B cell (primary cell): ENCODE measurements around the gene FGF8. TPM values are rescaled to one million over a fixed set of nuclear protein-coding genes. Genes with fewer than 3 reads are reported as not detected.

Source experiments
- ATAC-seq: fragments of 200-7000 bp; cut with Tn5 transposase; one replicate; pipeline ENCODE4 v1.10.0; 2021; ENCODE audit warnings: low read depth, mild to moderate bottlenecking, moderate number of reproducible peaks, moderate library complexity
- CTCF ChIA-PET: fragments of 350-600 bp; sonication (Branson Sonifier 250); formaldehyde crosslinking; loops from one replicate; lab custom pipeline; 2021; ENCODE audit warnings: antibody characterized with exemption, inconsistent platforms; lab: Charles Lee
- POLR2A ChIA-PET: fragments of 350-600 bp; sonication (Branson Sonifier 250); formaldehyde crosslinking; loops from one replicate; lab custom pipeline; 2021; ENCODE audit warnings: antibody characterized with exemption; lab: Charles Lee
- DNase-seq: peaks from one replicate; pipeline ENCODE4 v3.0.0; 2013
- H2AFZ ChIP-seq: 2 replicates; pipeline ENCODE4 v1.6.1; 2012; ENCODE audit warnings: mild to moderate bottlenecking, low read depth, low read length; ENCODE audit not compliant: insufficient read depth, poor library complexity, severe bottlenecking
- H3K27ac ChIP-seq, 2 donors: 1 replicate in 1 of 2; 2 replicates in 1 of 2; pipeline ENCODE4 v1.5.1; 2012 to 2013; ENCODE audit warnings: low read length in 2 of 2, mild to moderate bottlenecking in 2 of 2, moderate library complexity in 1 of 2
- H3K27me3 ChIP-seq, 4 experiments: fragments of 200-600 bp in 1 of 4; sonication (generic) in 1 of 4; replicated peaks in 1 of 4; 1 replicate in 2 of 4; 2 replicates in 2 of 4; pipeline versions ENCODE4 v1.6.1 to v1.7.0; 2013 to 2016; ENCODE audit warnings: low read length in 3 of 4, mild to moderate bottlenecking in 2 of 4, mixed read lengths in 1 of 4, moderate library complexity in 1 of 4; ENCODE audit not compliant: insufficient read depth in 4 of 4, control insufficient read depth in 3 of 4; ENCODE audit errors: control extremely low read depth in 1 of 4
- H3K36me3 ChIP-seq, 2 experiments: replicated peaks in 1 of 2; 1 replicate in 1 of 2; 2 replicates in 1 of 2; pipeline versions ENCODE4 v1.6.1 to v1.7.1; 2013; ENCODE audit warnings: low read length in 1 of 2; ENCODE audit not compliant: insufficient read depth in 2 of 2, control insufficient read depth in 1 of 2; ENCODE audit errors: control extremely low read depth in 1 of 2, extremely low read depth in 1 of 2
- H3K4me1 ChIP-seq, 2 donors: fragments of 200-600 bp in 1 of 2; sonication (generic) in 1 of 2; 1 replicate in 1 of 2; 2 replicates in 1 of 2; pipeline versions ENCODE4 v1.5.1 to v1.6.1; 2013 to 2017; ENCODE audit warnings: low read length in 2 of 2; ENCODE audit not compliant: control insufficient read depth in 2 of 2, insufficient read depth in 2 of 2
- H3K4me2 ChIP-seq: replicated peaks from 2 replicates; pipeline ENCODE3; 2012; ENCODE audit warnings: mild to moderate bottlenecking, low read depth, low read length; ENCODE audit not compliant: poor library complexity, severe bottlenecking
- H3K4me3 ChIP-seq, 5 experiments: fragments of 200-600 bp in 1 of 5; sonication (generic) in 1 of 5; 1 replicate in 3 of 5; 2 replicates in 2 of 5; pipeline versions ENCODE4 v1.5.1 to v1.7.0; 2011 to 2016; ENCODE audit warnings: low read length in 4 of 5, mild to moderate bottlenecking in 4 of 5, low read depth in 2 of 5, control low read depth in 1 of 5, moderate library complexity in 1 of 5; ENCODE audit not compliant: insufficient read depth in 1 of 5; ENCODE audit errors: control extremely low read depth in 1 of 5, extremely low read depth in 1 of 5
- H3K79me2 ChIP-seq: fragments of 200-600 bp; sonication (generic); one replicate; pipeline ENCODE4 v1.6.0; 2016; ENCODE audit warnings: low read length; ENCODE audit not compliant: control insufficient read depth, insufficient read depth
- H3K9ac ChIP-seq: fragments of 200-600 bp; sonication (generic); 2 replicates; pipeline ENCODE4 v1.6.1; 2017; ENCODE audit warnings: mild to moderate bottlenecking, low read length, moderate library complexity
- H3K9me3 ChIP-seq, 3 donors: one replicate each; pipeline versions ENCODE4 v1.6.1 to v1.7.1; 2013; ENCODE audit warnings: low read length in 2 of 3; ENCODE audit not compliant: control insufficient read depth in 2 of 3, insufficient read depth in 1 of 3; ENCODE audit errors: control extremely low read depth in 1 of 3
- H4K20me1 ChIP-seq: 2 replicates; pipeline ENCODE4 v1.6.0; 2012; ENCODE audit warnings: mild to moderate bottlenecking, low read length; ENCODE audit not compliant: insufficient read depth, control insufficient read depth, poor library complexity, severe bottlenecking
- H3K27ac Mint-ChIP-seq: one replicate; pipeline ENCODE4 v1.8.0; 2021; ENCODE audit warnings: mixed read lengths
- H3K27me3 Mint-ChIP-seq: one replicate; pipeline ENCODE4 v1.8.0; 2021; ENCODE audit warnings: mixed read lengths
- H3K4me1 Mint-ChIP-seq: one replicate; pipeline ENCODE4 v1.8.0; 2021; ENCODE audit warnings: mixed read lengths
- H3K4me3 Mint-ChIP-seq: one replicate; pipeline ENCODE4 v1.8.0; 2021; ENCODE audit warnings: mixed read lengths
- H3K9me3 Mint-ChIP-seq: one replicate; pipeline ENCODE4 v1.8.0; 2022; ENCODE audit warnings: mixed read lengths; ENCODE audit not compliant: insufficient read depth
- EZH2 ChIP-seq: IDR thresholded peaks from 2 replicates; pipeline ENCODE4 v1.6.1; 2012; ENCODE audit warnings: borderline replicate concordance, low read depth, mild to moderate bottlenecking, moderate library complexity, low read length; ENCODE audit not compliant: insufficient read depth, poor library complexity, severe bottlenecking
- WGBS: methylation state at CpG from one replicate; pipeline ENCODE4 v1.1.5; 2013; ENCODE audit warnings: missing lambda C conversion rate; ENCODE audit not compliant: insufficient coverage; 5-methylcytosine and 5-hydroxymethylcytosine counted together
- intact Hi-C: fragments of 100-400 bp; cut with micrococcal nuclease; formaldehyde crosslinking; loops from one replicate; pipeline ENCODE4 v1.10.0; 2022
- polyA plus RNA-seq: library from polyadenylated mRNA; depleted of rRNA; stranded (reverse); fragments of >200 nt; gene quantifications from 2 replicates; pipeline ENCODE4 v1.2.3, GENCODE V29; 2012
- total RNA-seq, 2 donors: library from RNA; stranded (reverse); fragments of 120-200 nt in 1 of 2; gene quantifications; 1 replicate in 1 of 2; 2 replicates in 1 of 2; pipeline versions ENCODE4 v1.2.3 to v1.2.4, GENCODE V29; 2013 to 2022
- TF ChIP-seq, protein P1 (sequence below): fragments of 200-600 bp; IDR thresholded peaks from one replicate; pipeline ENCODE4 v1.8.0; 2022; ENCODE audit warnings: antibody characterized with exemption, mild to moderate bottlenecking

Gene FGF8
- total and polyA plus RNA-seq, 2 donors (not counting 1 experiment from before 2014, with no cell fraction given) = not detected

DNA sequence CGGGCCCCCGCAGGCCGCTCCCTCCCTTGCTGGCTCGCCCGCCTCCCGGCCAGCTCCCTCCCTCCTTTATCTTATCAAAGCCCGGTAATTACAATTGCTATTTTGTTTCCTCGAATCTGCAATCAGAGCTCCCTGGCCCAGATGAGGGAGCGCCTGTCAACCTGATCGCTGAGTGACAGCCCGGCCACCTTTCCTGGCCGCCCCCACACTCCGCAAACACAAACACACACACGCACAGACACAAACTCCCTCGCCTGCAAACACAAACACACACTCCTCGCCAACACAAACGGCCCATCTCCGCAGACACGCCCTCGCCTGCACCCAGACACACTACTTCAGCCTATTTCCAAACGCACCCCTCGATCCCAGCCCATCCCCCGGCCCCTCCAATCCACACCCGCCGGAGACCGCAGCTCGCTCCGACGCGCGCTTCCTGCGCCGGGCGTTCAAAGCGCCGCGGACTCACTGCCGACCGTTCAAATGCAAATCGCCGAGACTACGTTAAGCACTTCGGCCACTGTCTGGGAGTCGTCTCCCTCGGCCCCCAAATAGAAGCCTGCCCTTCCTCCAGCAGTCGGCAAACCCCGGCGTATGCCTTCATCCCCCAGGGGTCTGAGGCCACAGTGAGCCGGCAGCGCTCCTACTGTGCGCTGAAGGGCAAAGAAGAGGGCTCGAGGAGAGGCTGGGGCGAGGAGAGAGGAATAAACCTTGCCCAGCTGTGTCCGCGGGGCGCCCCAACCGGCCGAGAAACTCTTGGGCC lies 3.0 kb upstream of the FGF8 start:
- Mint-ChIP-seq H3K4me1 (peaks cover 70% of the 10 kb centered on the region), H3K27ac (peak overlapping the region; percentile 20), H3K9me3 (no peaks in the 10 kb centered on the region), H3K4me3 (peak overlapping the region; percentile 91), H3K27me3 (peaks cover 30% of the 10 kb centered on the region)
- peaks cover 55 to 78% of the 10 kb centered on the region in 2 donors for H3K4me1 ChIP-seq
- H3K4me2 ChIP-seq = peak overlapping the region; percentile 92
- peak overlapping the region; percentile 72 for H2AFZ ChIP-seq
- TF ChIP-seq, protein P1, sequence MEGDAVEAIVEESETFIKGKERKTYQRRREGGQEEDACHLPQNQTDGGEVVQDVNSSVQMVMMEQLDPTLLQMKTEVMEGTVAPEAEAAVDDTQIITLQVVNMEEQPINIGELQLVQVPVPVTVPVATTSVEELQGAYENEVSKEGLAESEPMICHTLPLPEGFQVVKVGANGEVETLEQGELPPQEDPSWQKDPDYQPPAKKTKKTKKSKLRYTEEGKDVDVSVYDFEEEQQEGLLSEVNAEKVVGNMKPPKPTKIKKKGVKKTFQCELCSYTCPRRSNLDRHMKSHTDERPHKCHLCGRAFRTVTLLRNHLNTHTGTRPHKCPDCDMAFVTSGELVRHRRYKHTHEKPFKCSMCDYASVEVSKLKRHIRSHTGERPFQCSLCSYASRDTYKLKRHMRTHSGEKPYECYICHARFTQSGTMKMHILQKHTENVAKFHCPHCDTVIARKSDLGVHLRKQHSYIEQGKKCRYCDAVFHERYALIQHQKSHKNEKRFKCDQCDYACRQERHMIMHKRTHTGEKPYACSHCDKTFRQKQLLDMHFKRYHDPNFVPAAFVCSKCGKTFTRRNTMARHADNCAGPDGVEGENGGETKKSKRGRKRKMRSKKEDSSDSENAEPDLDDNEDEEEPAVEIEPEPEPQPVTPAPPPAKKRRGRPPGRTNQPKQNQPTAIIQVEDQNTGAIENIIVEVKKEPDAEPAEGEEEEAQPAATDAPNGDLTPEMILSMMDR = no peak
- TF ChIP-seq EZH2 = peak; percentile 4
- ChIA-PET CTCF (interaction anchor here (0.8 to 0.9 kb wide), 2 partner anchors 39 to 566 kb away, joined by 4 read pairs; partner anchors contain the start of gene OGA), POLR2A (interaction anchor here (0.5 to 0.7 kb wide), 4 partner anchors 9 to 684 kb away, joined by 3 to 7 read pairs (median 4); no protein-coding TSS in a partner anchor)
- H3K27ac ChIP-seq = no peak overlapping the region
- peak overlapping the region; percentile 22 to 77 (median 57) for H3K4me3 ChIP-seq
- H3K9ac ChIP-seq = peak overlapping the region; percentile 72
- 5% methylated on average over 56 of the region's 58 CpGs for WGBS
- intact Hi-C loops = loop anchor here (1.0 kb wide), 1 partner anchor 231 kb away; no protein-coding TSS in a partner anchor
- no peaks in the 10 kb centered on the region for H3K36me3 ChIP-seq
- ATAC-seq = no peak
- H4K20me1 ChIP-seq = peaks cover 45% of the 10 kb centered on the region
- peak; percentile 66 for DNase-seq
- H3K27me3 ChIP-seq = peaks cover 0 to 50% (median 29%) of the 10 kb centered on the region in 4 experiments
- H3K79me2 ChIP-seq = peaks cover 24% of the 10 kb centered on the region
- peaks cover 0 to 21% (median 0%) of the 10 kb centered on the region in 3 donors for H3K9me3 ChIP-seq
